ENCODE results near the gene FNIP1. TPM values are rescaled to one million over a fixed set of nuclear protein-coding genes. Genes with fewer than 3 reads are reported as not detected.
"Not testable (repeated sequence)": the region's sequence is repeated elsewhere in the genome, so short reads cannot be mapped to it uniquely, and the experiment has no call there.

The FNIP1 gene
- 10 to 100 TPM; 52.9 to 54.7 TPM for total RNA-seq

DNA sequence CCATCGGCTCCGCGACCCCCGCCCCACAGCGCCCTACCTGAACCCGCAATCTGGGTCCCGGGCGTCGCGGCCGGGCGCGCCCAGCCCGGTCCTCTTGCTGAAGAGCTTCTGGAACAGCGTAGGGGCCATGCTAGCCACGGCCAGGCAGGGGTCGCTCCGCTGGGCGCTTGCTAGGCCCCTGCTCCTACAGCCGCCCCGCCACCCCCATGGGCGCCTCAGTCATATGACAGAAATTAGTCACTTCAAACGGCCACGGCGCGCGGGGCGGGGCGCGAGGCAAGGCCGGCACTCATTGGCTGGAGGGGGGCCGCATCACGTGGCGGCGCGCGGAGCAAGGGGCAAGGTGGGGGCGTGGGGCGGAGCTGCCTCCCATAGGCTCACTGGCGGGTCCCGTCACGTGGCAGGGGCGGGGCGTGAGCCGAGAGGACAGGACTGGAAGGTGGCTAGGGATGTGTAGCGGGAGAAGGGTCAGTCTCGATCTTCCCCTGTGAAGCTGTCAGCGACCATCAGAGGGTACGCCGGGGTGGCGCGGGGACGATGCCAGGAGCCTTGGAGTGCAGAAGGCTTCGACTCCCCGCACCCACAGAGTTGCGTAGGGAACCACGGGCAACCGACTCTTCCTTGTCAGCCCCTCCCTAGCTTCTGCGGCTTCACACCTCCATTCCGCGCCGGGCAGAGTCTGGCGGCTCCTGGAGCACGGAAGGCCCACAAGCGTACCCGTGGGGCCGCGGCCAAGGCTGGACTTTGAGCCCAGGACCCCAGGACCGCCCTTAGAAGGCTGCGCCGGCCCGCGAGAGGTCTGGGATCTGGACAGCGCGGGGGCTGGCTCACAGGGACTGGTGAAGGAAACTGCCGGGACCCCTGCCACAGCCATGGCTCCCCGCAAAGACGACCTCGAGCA is at the start of gene FNIP1:
Gene FNIP1, minus strand, starts transcription at position 225 of the 901 bp plus-strand sequence. Its CDS starts 96 bp downstream, at position 129.
- TF ChIP-seq, protein P1, sequence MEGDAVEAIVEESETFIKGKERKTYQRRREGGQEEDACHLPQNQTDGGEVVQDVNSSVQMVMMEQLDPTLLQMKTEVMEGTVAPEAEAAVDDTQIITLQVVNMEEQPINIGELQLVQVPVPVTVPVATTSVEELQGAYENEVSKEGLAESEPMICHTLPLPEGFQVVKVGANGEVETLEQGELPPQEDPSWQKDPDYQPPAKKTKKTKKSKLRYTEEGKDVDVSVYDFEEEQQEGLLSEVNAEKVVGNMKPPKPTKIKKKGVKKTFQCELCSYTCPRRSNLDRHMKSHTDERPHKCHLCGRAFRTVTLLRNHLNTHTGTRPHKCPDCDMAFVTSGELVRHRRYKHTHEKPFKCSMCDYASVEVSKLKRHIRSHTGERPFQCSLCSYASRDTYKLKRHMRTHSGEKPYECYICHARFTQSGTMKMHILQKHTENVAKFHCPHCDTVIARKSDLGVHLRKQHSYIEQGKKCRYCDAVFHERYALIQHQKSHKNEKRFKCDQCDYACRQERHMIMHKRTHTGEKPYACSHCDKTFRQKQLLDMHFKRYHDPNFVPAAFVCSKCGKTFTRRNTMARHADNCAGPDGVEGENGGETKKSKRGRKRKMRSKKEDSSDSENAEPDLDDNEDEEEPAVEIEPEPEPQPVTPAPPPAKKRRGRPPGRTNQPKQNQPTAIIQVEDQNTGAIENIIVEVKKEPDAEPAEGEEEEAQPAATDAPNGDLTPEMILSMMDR (IDR thresholded peaks at IDR 0.05), result no peak
- peak; percentile 98 for DNase-seq (ENCODE audit: low spot score)
- Histone ChIP-seq H3K4me1 (ENCODE audit: control insufficient read depth in 1 of 2, low read depth in 2 of 2) (peaks cover 17 to 40% of the 10 kb centered on the region in 2 donors), H3K9me3 (no peaks in the 10 kb centered on the region), H3K27ac (peak within 1 kb of the TSS; percentile 100), H3K4me3 (peak within 1 kb of the TSS; percentile 99), H3K36me3 (no peaks in the 10 kb centered on the region), H3K27me3 (replicated peaks; ENCODE audit: insufficient read depth) (no peaks in the 10 kb centered on the region)
- ATAC-seq (ENCODE audit: insufficient number of reproducible peaks, low FRiP score, low read depth), result peak; percentile 92

DNA sequence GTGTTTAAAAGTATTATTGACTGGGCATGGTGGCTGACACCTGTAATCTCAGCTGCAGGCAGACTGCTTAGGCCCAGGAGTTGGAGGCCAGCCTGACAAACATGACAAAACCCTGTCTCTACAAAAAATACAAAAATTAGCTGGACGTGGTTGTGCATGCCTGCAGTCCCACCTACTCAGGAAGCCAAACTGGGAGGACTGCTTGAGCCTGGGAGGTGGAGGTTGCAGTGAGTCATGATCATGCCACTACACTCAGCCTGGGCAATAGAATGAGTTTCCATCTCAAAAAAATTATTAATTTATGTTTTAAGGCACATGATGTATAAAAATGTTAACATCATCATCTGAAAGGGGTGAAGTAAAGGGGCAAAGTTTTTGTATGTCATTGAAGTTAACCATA is 49.7 kb upstream of the FNIP1 start:
- H3K27me3 ChIP-seq (replicated peaks; ENCODE audit: insufficient read depth), result no peaks in the 10 kb centered on the region
- no peaks in the 10 kb centered on the region for H3K4me1 ChIP-seq (ENCODE audit: control insufficient read depth in 1 of 2, low read depth in 2 of 2)
- no peak overlapping the region for H3K27ac ChIP-seq
- H3K9me3 ChIP-seq, result peaks cover 22% of the 10 kb centered on the region
- no peak for ATAC-seq (ENCODE audit: insufficient number of reproducible peaks, low FRiP score, low read depth)
- TF ChIP-seq, protein P1 (IDR thresholded peaks at IDR 0.05), result no peak
- H3K36me3 ChIP-seq, result no peaks in the 10 kb centered on the region
- H3K4me3 ChIP-seq, result no peak overlapping the region
- DNase-seq (ENCODE audit: low spot score), result no peak

DNA sequence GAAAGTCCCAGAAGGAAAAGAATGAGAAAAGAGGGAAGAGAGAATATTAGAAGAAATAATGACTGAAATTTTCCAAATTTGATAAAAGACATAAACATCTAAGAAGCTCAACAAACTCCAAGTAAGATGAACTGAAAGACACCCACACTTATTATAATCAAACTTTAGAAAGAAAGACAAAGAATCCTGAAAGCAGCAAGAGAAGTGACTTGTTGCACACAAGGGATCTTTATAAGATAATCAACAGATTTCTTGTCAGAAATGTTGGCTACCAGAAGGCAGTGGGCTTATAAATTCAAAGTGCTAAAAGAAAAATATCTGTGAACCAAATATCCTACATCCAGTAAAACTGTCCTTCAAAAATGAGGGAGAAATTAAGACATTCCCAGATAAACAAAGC is 49.0 kb upstream of the FNIP1 start:
- TF ChIP-seq, protein P1 (IDR thresholded peaks at IDR 0.05), result no peak
- Histone ChIP-seq H3K9me3 (peaks cover 22% of the 10 kb centered on the region), H3K4me3 (no peak overlapping the region), H3K27me3 (replicated peaks; ENCODE audit: insufficient read depth) (no peaks in the 10 kb centered on the region), H3K27ac (no peak overlapping the region), H3K4me1 (ENCODE audit: control insufficient read depth in 1 of 2, low read depth in 2 of 2) (no peaks in the 10 kb centered on the region), H3K36me3 (no peaks in the 10 kb centered on the region)
- no peak for DNase-seq (ENCODE audit: low spot score)
- ATAC-seq (ENCODE audit: insufficient number of reproducible peaks, low FRiP score, low read depth), result no peak

DNA sequence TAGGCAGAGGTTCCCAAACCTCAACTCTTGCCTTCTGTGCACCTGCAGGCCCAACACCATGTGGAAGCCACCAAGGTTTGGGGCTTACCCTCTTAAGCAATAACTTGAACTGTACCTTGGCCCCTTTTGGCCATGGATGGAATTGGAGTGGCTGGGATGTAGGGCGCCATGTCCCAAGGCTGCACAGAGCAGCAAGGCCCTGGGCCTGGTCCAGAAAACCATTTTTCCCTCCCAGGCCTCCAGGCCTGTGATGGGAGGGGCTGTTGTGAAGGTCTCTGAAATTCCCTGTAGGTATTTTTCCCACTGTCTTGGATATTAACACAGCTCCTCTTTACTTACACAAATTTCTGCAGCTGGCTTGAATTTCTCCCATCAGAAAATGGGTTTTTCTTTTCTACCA is 46.2 kb upstream of the FNIP1 start:
- not testable (repeated sequence) for DNase-seq (ENCODE audit: low spot score); ATAC-seq (ENCODE audit: insufficient number of reproducible peaks, low FRiP score, low read depth); H3K36me3 ChIP-seq; H3K27me3 ChIP-seq (replicated peaks; ENCODE audit: insufficient read depth); H3K4me1 ChIP-seq (ENCODE audit: control insufficient read depth in 1 of 2, low read depth in 2 of 2); H3K27ac ChIP-seq; H3K4me3 ChIP-seq
- H3K9me3 ChIP-seq, result peaks cover 14% of the 10 kb centered on the region

DNA sequence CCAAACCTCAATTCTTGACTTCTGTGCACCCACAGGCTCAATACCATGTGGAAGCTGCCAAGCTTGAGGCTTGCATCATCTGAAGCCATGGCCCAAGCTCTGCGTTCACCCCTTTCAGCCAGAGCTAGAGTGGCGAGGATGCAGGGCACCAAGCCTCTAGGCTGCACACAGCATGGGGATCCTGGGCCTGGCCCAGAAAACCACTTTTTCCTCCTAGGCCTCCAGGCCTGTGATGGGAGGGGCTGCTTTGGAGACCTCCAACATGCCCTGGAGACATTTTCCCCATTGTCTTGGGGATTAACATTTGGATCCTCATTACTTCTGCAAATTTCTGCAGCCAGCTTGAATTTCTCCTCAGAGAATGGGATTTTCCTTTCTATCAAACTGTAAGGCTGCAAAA is 35.9 kb upstream of the FNIP1 start:
- not testable (repeated sequence) for H3K4me1 ChIP-seq (ENCODE audit: control insufficient read depth in 1 of 2, low read depth in 2 of 2); H3K9me3 ChIP-seq; DNase-seq (ENCODE audit: low spot score); H3K27ac ChIP-seq; ATAC-seq (ENCODE audit: insufficient number of reproducible peaks, low FRiP score, low read depth); H3K36me3 ChIP-seq; H3K27me3 ChIP-seq (replicated peaks; ENCODE audit: insufficient read depth); H3K4me3 ChIP-seq

DNA sequence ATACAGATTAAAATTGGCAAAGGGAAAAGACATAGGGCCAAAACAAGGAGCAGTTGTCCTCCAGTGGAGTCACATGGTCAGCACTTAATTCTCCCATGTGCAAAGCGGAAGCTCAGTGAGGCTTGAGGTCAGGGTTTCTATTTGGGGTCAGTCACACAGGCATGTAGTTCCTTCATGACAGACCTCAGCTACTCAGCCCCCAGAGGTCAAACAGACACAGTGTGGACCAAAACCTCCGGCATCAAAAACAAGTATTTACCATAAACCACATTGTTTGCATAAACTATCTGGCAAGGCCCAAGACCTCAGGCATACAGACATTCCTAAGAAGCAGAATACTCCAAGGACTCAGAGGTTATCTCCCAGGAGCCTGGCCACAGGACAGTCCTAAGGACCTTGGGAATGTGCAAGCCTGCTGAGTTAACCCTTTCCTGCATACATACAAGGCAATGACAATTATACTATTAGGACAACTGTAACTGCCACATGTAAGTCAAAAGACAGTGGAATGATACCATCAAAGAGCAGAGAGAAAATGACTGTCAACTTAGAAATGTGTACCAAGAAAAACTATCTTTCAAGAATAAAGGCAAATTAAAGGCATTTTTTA is 28.7 kb upstream of the FNIP1 start:
- H3K27me3 ChIP-seq (replicated peaks; ENCODE audit: insufficient read depth), result no peaks in the 10 kb centered on the region
- ATAC-seq (ENCODE audit: insufficient number of reproducible peaks, low FRiP score, low read depth), result no peak
- H3K4me1 ChIP-seq (ENCODE audit: control insufficient read depth in 1 of 2, low read depth in 2 of 2), result no peaks in the 10 kb centered on the region

More for the DNA sequence above, 28.7 kb upstream of the FNIP1 start:
- no peak for DNase-seq (ENCODE audit: low spot score)
- no peak overlapping the region for H3K27ac ChIP-seq
- TF ChIP-seq, protein P1 (IDR thresholded peaks at IDR 0.05), result no peak
- H3K4me3 ChIP-seq, result no peak overlapping the region
- H3K36me3 ChIP-seq, result no peaks in the 10 kb centered on the region
- H3K9me3 ChIP-seq, result no peaks in the 10 kb centered on the region
